IPS DF 6.9 (cell line): ENCODE results near the gene LILRA2.
"Not testable (repeated sequence)": the region's sequence is repeated elsewhere in the genome, so short reads cannot be mapped to it uniquely, and the experiment has no call there.

ENCODE experiments used
- DNase-seq: peaks from one replicate; pipeline ENCODE4 v3.0.0-alpha.2; 2013; ENCODE audit warnings: low read depth, low spot score
- H3K27ac ChIP-seq: one replicate; pipeline ENCODE4 v1.5.1; 2013; ENCODE audit warnings: low read length, control low read depth
- H3K27me3 ChIP-seq: 2 replicates; pipeline ENCODE4 v1.6.1; 2013; ENCODE audit warnings: mild to moderate bottlenecking, low read length; ENCODE audit not compliant: control insufficient read depth, insufficient read depth
- H3K36me3 ChIP-seq: 2 replicates; pipeline ENCODE4 v1.6.1; 2013; ENCODE audit warnings: low read length; ENCODE audit not compliant: control insufficient read depth, insufficient read depth
- H3K4me1 ChIP-seq: 2 replicates; pipeline ENCODE4 v1.6.1; 2013; ENCODE audit warnings: low read length; ENCODE audit not compliant: control insufficient read depth, insufficient read depth
- H3K4me3 ChIP-seq: 2 replicates; pipeline ENCODE4 v1.5.1; 2013; ENCODE audit warnings: mild to moderate bottlenecking, low read length
- H3K9me3 ChIP-seq: 2 replicates; pipeline ENCODE4 v1.6.1; 2013; ENCODE audit warnings: low read length, inconsistent platforms; ENCODE audit not compliant: control insufficient read depth, insufficient read depth
- WGBS: extraction: QIAGEN DNeasy Blood & Tissue Kit; methylation state at CpG from one replicate; pipeline ENCODE4 v1.1.7; 2013; ENCODE audit warnings: mixed read lengths, missing lambda C conversion rate; ENCODE audit not compliant: insufficient read length, insufficient coverage; 5-methylcytosine and 5-hydroxymethylcytosine counted together

The LILRA2 gene

DNA sequence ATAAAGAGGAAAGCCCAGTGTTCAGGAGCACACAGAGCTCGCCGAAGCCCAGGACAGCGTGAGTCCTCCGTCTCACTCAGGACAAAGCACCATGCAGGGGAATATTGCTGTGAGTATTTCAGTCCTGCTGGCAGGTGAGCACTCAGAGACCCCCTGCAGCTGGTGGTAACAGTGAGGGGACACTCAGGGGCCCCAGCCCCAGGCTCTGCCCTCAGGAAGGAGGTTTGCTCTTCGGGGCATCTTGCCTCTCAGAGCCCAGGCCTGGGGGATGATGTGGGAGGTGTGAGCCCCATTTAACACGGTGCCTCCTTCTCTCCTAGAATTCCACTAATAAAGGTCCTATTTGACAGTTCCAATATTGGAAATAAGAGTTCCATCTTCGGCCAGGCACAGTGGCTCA is 34.6 kb downstream of the LILRA2 start:
- Histone ChIP-seq H3K9me3 (peaks cover 23% of the 10 kb centered on the region), H3K4me1 (no peaks in the 10 kb centered on the region), H3K4me3 (no peak overlapping the region), H3K36me3 (no peaks in the 10 kb centered on the region; the same call in 1 of the 2 replicates), H3K27ac (no peak overlapping the region), H3K27me3 (no peaks in the 10 kb centered on the region)
- no peak for DNase-seq
- no CpG with 5 or more reads among the region's 7 CpGs for WGBS

- Histone ChIP-seq H3K9me3 (peaks cover 23% of the 10 kb centered on the region), H3K27me3 (no peaks in the 10 kb centered on the region), H3K36me3 (no peaks in the 10 kb centered on the region; the same call in 1 of the 2 replicates), H3K4me3 (no peak overlapping the region), H3K27ac (no peak overlapping the region), H3K4me1 (no peaks in the 10 kb centered on the region)
- DNase-seq, result no peak
- no CpG with 5 or more reads among the region's 15 CpGs for WGBS
Measured at GRCh38 chr19:54608792-54609191, 35.2 kb downstream of the LILRA2 start.

DNA sequence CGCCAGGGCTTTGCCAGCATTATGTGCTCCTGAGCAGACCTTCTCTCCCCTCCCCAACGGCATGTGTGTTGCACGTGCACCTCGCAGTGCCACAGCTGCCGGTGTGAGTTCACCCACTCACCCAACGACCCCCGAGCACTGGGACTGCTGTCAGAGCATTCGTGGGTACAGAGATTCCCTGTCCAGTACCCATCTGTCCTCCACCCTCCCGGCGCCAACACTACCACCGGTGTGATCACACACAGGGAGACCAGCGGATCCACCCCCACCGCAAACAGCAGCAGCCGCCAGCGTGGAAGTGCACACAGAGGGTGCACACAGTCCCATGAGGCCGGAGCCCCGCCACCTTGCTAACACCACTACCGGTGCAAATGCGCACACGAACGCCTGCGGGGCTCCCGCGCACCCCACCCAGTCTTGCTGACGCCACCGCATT is 35.8 kb downstream of the LILRA2 start:
- Histone ChIP-seq H3K36me3 (no peaks in the 10 kb centered on the region; the same call in 1 of the 2 replicates), H3K27ac (no peak overlapping the region), H3K4me3 (no peak overlapping the region), H3K27me3 (no peaks in the 10 kb centered on the region), H3K9me3 (peaks cover 23% of the 10 kb centered on the region), H3K4me1 (no peaks in the 10 kb centered on the region)
- no peak for DNase-seq
- no CpG with 5 or more reads among the region's 26 CpGs for WGBS

DNA sequence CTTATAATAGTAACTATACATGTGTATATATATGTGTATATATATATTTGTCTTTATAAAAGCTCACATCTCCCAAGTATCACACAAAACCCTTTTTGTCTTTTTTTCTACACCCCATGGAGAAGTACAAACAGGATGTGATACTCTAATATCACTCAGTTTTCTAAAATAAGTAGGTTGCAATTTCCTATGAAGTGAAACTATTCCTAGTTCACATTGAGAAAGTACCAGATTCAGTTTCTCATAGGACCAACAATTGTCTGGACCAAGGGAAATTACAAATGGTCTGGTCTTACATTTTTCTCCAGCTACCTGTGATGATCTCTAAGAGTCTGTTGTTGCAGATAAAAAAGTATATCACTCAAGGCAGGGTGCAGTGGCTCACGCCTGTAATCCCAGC is 38.8 kb downstream of the LILRA2 start:
- H3K27ac ChIP-seq, result no peak overlapping the region
- no peaks in the 10 kb centered on the region for H3K27me3 ChIP-seq
- no CpG with 5 or more reads among the region's 1 CpG for WGBS
- peaks cover 18% of the 10 kb centered on the region for H3K9me3 ChIP-seq
- DNase-seq, result no peak
- H3K4me1 ChIP-seq, result no peaks in the 10 kb centered on the region
- no peak overlapping the region for H3K4me3 ChIP-seq
- H3K36me3 ChIP-seq, result no peaks in the 10 kb centered on the region; the same call in 1 of the 2 replicates

GRCh38 chr19:54614726-54615125 is 41.1 kb downstream of the LILRA2 start:
- H3K36me3 ChIP-seq, result no peaks in the 10 kb centered on the region
- DNase-seq, result no peak
- no peak overlapping the region for H3K27ac ChIP-seq
- no CpG with 5 or more reads among the region's 1 CpG for WGBS
- peaks cover 5% of the 10 kb centered on the region for H3K9me3 ChIP-seq
- no peaks in the 10 kb centered on the region for H3K27me3 ChIP-seq
- no peak overlapping the region for H3K4me3 ChIP-seq
- H3K4me1 ChIP-seq, result no peaks in the 10 kb centered on the region

- DNase-seq, result no peak
- Histone ChIP-seq H3K4me3 (no peak overlapping the region), H3K36me3 (no peaks in the 10 kb centered on the region), H3K4me1 (no peaks in the 10 kb centered on the region), H3K27ac (no peak overlapping the region), H3K9me3 (peaks cover 4% of the 10 kb centered on the region; the same call in 1 of the 2 replicates), H3K27me3 (no peaks in the 10 kb centered on the region)
- no CpG with 5 or more reads among the region's 3 CpGs for WGBS
Measured at GRCh38 chr19:54616057-54616456, 42.5 kb downstream of the LILRA2 start.

GRCh38 chr19:54616821-54617560 is 43.4 kb downstream of the LILRA2 start:
- no peak for DNase-seq
- no CpG with 5 or more reads among the region's 5 CpGs for WGBS
- H3K36me3 ChIP-seq, result no peaks in the 10 kb centered on the region
- no peaks in the 10 kb centered on the region for H3K4me1 ChIP-seq
- no peaks in the 10 kb centered on the region; the same call in 1 of the 2 replicates for H3K9me3 ChIP-seq
- no peak overlapping the region for H3K4me3 ChIP-seq
- no peaks in the 10 kb centered on the region for H3K27me3 ChIP-seq
- no peak overlapping the region for H3K27ac ChIP-seq

- no CpG with 5 or more reads among the region's 4 CpGs for whole genome bisulfite sequencing
- Histone ChIP-seq H3K27ac (no peak overlapping the region), H3K4me3 (no peak overlapping the region), H3K27me3 (no peaks in the 10 kb centered on the region), H3K36me3 (no peaks in the 10 kb centered on the region), H3K4me1 (no peaks in the 10 kb centered on the region), H3K9me3 (no peaks in the 10 kb centered on the region; the same call in 1 of the 2 replicates)
- no peak for DNase-seq
Measured at GRCh38 chr19:54620464-54620863, 46.9 kb downstream of the LILRA2 start.

DNA sequence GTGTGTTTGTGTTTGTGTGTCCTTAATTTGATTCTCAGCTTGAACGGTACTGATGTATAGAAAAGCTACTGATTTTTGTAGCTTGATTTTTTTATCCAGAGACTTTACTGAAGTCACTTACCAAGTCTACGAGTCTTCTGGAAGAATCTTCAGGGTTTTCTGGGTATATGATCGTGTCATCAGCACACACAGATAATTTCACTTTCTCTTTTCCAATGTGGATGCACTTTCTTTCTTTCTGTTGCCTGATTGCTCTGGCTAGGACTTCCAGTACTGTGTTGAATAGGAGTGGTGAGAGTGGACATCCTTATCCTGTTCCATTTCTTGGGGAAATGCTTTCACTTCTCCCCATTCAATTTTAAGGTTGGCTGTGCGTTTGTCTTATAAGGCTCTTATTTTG is 48.8 kb downstream of the LILRA2 start:
- Histone ChIP-seq H3K4me3 (no peak overlapping the region), H3K4me1 (no peaks in the 10 kb centered on the region), H3K27ac (no peak overlapping the region), H3K36me3 (no peaks in the 10 kb centered on the region), H3K27me3 (no peaks in the 10 kb centered on the region), H3K9me3 (peaks cover 2% of the 10 kb centered on the region)
- WGBS, result no CpG with 5 or more reads among the region's 4 CpGs
- DNase-seq, result no peak

DNA sequence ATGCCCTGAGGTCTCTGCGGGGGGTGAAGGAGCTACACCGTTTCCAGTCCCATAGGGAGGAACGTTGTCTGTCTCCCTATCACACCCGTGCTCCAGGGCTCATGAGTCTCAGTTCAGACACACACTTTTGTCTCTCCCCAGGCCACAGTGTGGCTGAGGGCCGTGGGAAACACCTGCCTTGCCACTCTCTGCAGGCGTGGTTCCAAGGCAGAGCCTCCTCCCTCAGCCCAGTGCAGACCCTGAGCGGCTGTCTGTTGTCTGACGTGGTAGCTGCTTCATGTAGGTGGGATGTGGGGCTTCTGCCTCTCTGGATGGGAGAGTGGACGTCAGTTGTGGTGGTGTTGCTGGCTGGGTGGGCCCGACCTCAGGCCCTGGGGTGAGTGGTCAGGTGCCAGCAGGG is 50.6 kb downstream of the LILRA2 start:
- not testable (repeated sequence) for H3K9me3 ChIP-seq, H3K27ac ChIP-seq, H3K4me1 ChIP-seq, H3K36me3 ChIP-seq, DNase-seq, H3K27me3 ChIP-seq, H3K4me3 ChIP-seq
- no CpG with 5 or more reads among the region's 10 CpGs for WGBS
